Measurements from ENCODE around the gene ZNF431.

The ZNF431 gene
- total RNA-seq = 32.1 to 95.6 (median 39.4) reads per million in 9 experiments

GRCh38 chr19:21141787-21142464 is at the start of gene ZNF431:
ZNF431 (plus strand) TSS chr19:21142040; CDS start chr19:21142184, 144 bp downstream.
- peak within 1 kb of the TSS; percentile 93 to 95 for H3K4me3 Mint-ChIP-seq

GRCh38 chr19:21092109-21092508 is 49.7 kb upstream of the ZNF431 start:
- H3K9me3 Mint-ChIP-seq = no peaks in the 10 kb centered on the region
- peak overlapping the region in 1 of 2 donors; percentile 26 for H3K27ac Mint-ChIP-seq

More at GRCh38 chr19:21141787-21142464, at the start of gene ZNF431:
- H3K27ac Mint-ChIP-seq = peak within 1 kb of the TSS; percentile 95 to 98
- H3K9me3 Mint-ChIP-seq = no peaks in the 10 kb centered on the region
- H3K4me1 Mint-ChIP-seq (ENCODE audit: low read depth in 2 of 2) = peaks cover 24 to 32% of the 10 kb centered on the region in 2 donors
- ATAC-seq (replicated peaks) (peak; percentile 99), DNase-seq (peak; percentile 84 to 87 (median 86))
- no peaks in the 10 kb centered on the region for H3K27me3 Mint-ChIP-seq
- H3K36me3 Mint-ChIP-seq (ENCODE audit: insufficient read depth) = peaks cover 39% of the 10 kb centered on the region

GRCh38 chr19:21094347-21095025 is 47.4 kb upstream of the ZNF431 start:
- Mint-ChIP-seq H3K4me3 (no peak overlapping the region), H3K4me1 (ENCODE audit: low read depth in 2 of 2) (peaks cover 3 to 14% of the 10 kb centered on the region in 2 donors), H3K36me3 (ENCODE audit: insufficient read depth) (no peaks in the 10 kb centered on the region), H3K27me3 (no peaks in the 10 kb centered on the region), H3K9me3 (no peaks in the 10 kb centered on the region), H3K27ac (peak overlapping the region in 1 of 2 donors; percentile 74)
- DNase-seq (no peak), ATAC-seq (replicated peaks) (peak; percentile 42)

More at GRCh38 chr19:21092109-21092508, 49.7 kb upstream of the ZNF431 start:
- ATAC-seq (replicated peaks) (no peak), DNase-seq (no peak)
- Mint-ChIP-seq H3K4me3 (no peak overlapping the region), H3K36me3 (ENCODE audit: insufficient read depth) (no peaks in the 10 kb centered on the region), H3K4me1 (ENCODE audit: low read depth in 2 of 2) (peaks cover 3 to 14% of the 10 kb centered on the region in 2 donors), H3K27me3 (no peaks in the 10 kb centered on the region)

GRCh38 chr19:21098291-21098690 is 43.5 kb upstream of the ZNF431 start:
- Mint-ChIP-seq H3K36me3 (ENCODE audit: insufficient read depth) (no peaks in the 10 kb centered on the region), H3K27me3 (no peaks in the 10 kb centered on the region), H3K9me3 (no peaks in the 10 kb centered on the region), H3K27ac (no peak overlapping the region), H3K4me1 (ENCODE audit: low read depth in 2 of 2) (peaks cover 0 to 14% of the 10 kb centered on the region in 2 donors), H3K4me3 (no peak overlapping the region)
- DNase-seq (no peak), ATAC-seq (replicated peaks) (no peak)

- H3K27me3 Mint-ChIP-seq = no peaks in the 10 kb centered on the region
- ATAC-seq (replicated peaks) (no peak), DNase-seq (no peak)
- no peak overlapping the region for H3K27ac Mint-ChIP-seq
- H3K36me3 Mint-ChIP-seq (ENCODE audit: insufficient read depth) = peaks cover 6% of the 10 kb centered on the region
- H3K4me1 Mint-ChIP-seq (ENCODE audit: low read depth in 2 of 2) = no peaks in the 10 kb centered on the region
- no peaks in the 10 kb centered on the region for H3K9me3 Mint-ChIP-seq
- no peak overlapping the region for H3K4me3 Mint-ChIP-seq
These were observed 40.2 kb upstream of the ZNF431 start for GRCh38 chr19:21101521-21102242.

- peaks cover 1 to 5% of the 10 kb centered on the region in 2 donors for H3K9me3 Mint-ChIP-seq
These were observed 32.7 kb upstream of the ZNF431 start for GRCh38 chr19:21109116-21109515.

GRCh38 chr19:21110183-21110582 is 31.7 kb upstream of the ZNF431 start:
- no peak for ATAC-seq (replicated peaks)
- Mint-ChIP-seq H3K27ac (no peak overlapping the region), H3K36me3 (ENCODE audit: insufficient read depth) (peaks cover 9% of the 10 kb centered on the region), H3K4me1 (ENCODE audit: low read depth in 2 of 2) (peaks cover 0 to 2% of the 10 kb centered on the region in 2 donors), H3K4me3 (no peak overlapping the region), H3K27me3 (no peaks in the 10 kb centered on the region), H3K9me3 (peaks cover 1 to 15% of the 10 kb centered on the region in 2 donors)
- no peak for DNase-seq

More at GRCh38 chr19:21109116-21109515, 32.7 kb upstream of the ZNF431 start:
- peaks cover 8% of the 10 kb centered on the region for H3K36me3 Mint-ChIP-seq (ENCODE audit: insufficient read depth)
- no peak overlapping the region for H3K27ac Mint-ChIP-seq
- DNase-seq (no peak), ATAC-seq (replicated peaks) (no peak)
- H3K4me3 Mint-ChIP-seq = no peak overlapping the region
- peaks cover 0 to 2% of the 10 kb centered on the region in 2 donors for H3K4me1 Mint-ChIP-seq (ENCODE audit: low read depth in 2 of 2)
- H3K27me3 Mint-ChIP-seq = no peaks in the 10 kb centered on the region

- DNase-seq = no peak
- Mint-ChIP-seq H3K27ac (no peak overlapping the region), H3K9me3 (peaks cover 1 to 11% of the 10 kb centered on the region in 2 donors), H3K27me3 (no peaks in the 10 kb centered on the region), H3K36me3 (ENCODE audit: insufficient read depth) (peaks cover 12% of the 10 kb centered on the region), H3K4me3 (no peak overlapping the region), H3K4me1 (ENCODE audit: low read depth in 2 of 2) (no peaks in the 10 kb centered on the region)
- no peak for ATAC-seq (replicated peaks)
These were observed 26.4 kb upstream of the ZNF431 start for GRCh38 chr19:21115430-21115829.

GRCh38 chr19:21117041-21117907 is 24.6 kb upstream of the ZNF431 start:
- H3K9me3 Mint-ChIP-seq = peaks cover 1 to 11% of the 10 kb centered on the region in 2 donors
- ATAC-seq (replicated peaks) = no peak
- H3K27ac Mint-ChIP-seq = peak overlapping the region in 1 of 2 donors; percentile 22
- H3K4me1 Mint-ChIP-seq (ENCODE audit: low read depth in 2 of 2) = no peaks in the 10 kb centered on the region
- no peaks in the 10 kb centered on the region for H3K27me3 Mint-ChIP-seq
- H3K4me3 Mint-ChIP-seq = no peak overlapping the region
- no peak for DNase-seq
- peaks cover 12% of the 10 kb centered on the region for H3K36me3 Mint-ChIP-seq (ENCODE audit: insufficient read depth)

- H3K4me3 Mint-ChIP-seq = no peak overlapping the region
- peaks cover 0 to 5% of the 10 kb centered on the region in 2 donors for H3K27me3 Mint-ChIP-seq
- H3K36me3 Mint-ChIP-seq (ENCODE audit: insufficient read depth) = no peaks in the 10 kb centered on the region
- no peak for ATAC-seq (replicated peaks)
- peaks cover 0 to 4% of the 10 kb centered on the region in 2 donors for H3K9me3 Mint-ChIP-seq
- H3K4me1 Mint-ChIP-seq (ENCODE audit: low read depth in 2 of 2) = no peaks in the 10 kb centered on the region
- no peak for DNase-seq
- no peak overlapping the region for H3K27ac Mint-ChIP-seq
These were observed 15.8 kb upstream of the ZNF431 start for GRCh38 chr19:21126078-21126477.

GRCh38 chr19:21127001-21127400 is 14.8 kb upstream of the ZNF431 start:
- no peak for DNase-seq
- Mint-ChIP-seq H3K36me3 (ENCODE audit: insufficient read depth) (no peaks in the 10 kb centered on the region), H3K27ac (no peak overlapping the region), H3K27me3 (peaks cover 0 to 5% of the 10 kb centered on the region in 2 donors), H3K4me1 (ENCODE audit: low read depth in 2 of 2) (no peaks in the 10 kb centered on the region), H3K4me3 (no peak overlapping the region), H3K9me3 (peaks cover 0 to 4% of the 10 kb centered on the region in 2 donors)
- ATAC-seq (replicated peaks) = no peak

GRCh38 chr19:21127898-21128297 is 13.9 kb upstream of the ZNF431 start:
- H3K4me3 Mint-ChIP-seq = no peak overlapping the region

More at GRCh38 chr19:21127898-21128297, 13.9 kb upstream of the ZNF431 start:
- H3K27me3 Mint-ChIP-seq = peaks cover 0 to 5% of the 10 kb centered on the region in 2 donors
- DNase-seq (no peak), ATAC-seq (replicated peaks) (no peak)
- H3K36me3 Mint-ChIP-seq (ENCODE audit: insufficient read depth) = no peaks in the 10 kb centered on the region
- H3K4me1 Mint-ChIP-seq (ENCODE audit: low read depth in 2 of 2) = no peaks in the 10 kb centered on the region
- H3K9me3 Mint-ChIP-seq = peaks cover 0 to 4% of the 10 kb centered on the region in 2 donors
- no peak overlapping the region for H3K27ac Mint-ChIP-seq
